ENCODE measurements around the gene SPAG16. TPM values are rescaled to one million over a fixed set of nuclear protein-coding genes. Genes with fewer than 3 reads are reported as not detected.

Gene SPAG16
- total RNA-seq (2021), result 15.6 and 17.3 TPM in 2 replicates
- long read RNA-seq, transcript SPAG16-207 (5 exons, 1,250 nt), result major isoform, 78 of 93 reads
- long read RNA-seq, partial matches to known transcripts, result 3 of 93 reads
- long read RNA-seq, other reads (novel, unspliced or antisense), result 12 of 93 reads

DNA sequence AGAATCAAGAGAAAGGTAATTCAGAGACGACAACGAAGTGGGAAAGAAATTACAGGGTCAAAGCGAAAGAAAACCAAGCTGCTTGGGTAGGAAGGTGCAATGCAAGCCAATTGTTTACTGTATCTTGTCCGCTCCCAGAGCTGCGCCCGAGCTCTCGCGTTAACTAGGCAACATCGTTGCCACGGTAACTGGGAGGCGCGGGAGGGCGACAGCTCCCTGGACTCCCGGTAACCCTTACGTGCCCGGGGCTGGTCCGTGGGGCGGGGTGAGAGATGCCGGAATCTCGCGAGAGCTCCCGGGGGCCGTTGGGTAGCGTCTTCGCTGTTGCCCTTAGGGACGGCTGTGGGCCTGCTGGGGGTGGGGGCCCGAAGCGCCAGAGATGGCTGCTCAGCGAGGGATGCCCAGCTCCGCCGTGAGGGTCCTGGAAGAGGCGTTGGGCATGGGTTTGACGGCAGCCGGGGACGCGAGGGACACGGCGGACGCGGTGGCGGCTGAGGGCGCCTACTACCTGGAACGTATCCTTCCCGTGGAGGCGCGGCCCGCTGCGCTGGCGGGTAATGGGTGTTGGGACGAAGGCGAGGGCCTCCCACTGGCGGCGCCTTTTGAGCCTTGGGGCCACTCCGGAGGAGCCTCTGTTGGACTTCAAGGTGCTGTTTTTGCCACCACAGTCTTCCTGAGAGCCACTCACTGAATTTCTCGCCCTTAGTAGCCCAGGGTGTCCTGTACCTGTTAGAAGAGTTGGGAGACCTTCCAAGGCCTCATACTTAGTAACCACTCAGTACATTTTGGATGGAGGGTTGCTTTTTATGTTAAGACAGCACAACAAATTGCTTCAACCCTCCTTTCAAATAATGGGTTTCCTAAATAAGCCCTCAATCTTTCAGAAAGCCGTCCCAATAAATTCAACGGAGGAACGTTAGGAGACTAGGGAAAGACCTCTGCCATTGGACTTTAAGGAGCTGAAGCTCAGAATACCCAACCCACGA, at the start of gene SPAG16:
Gene SPAG16 (plus strand): TSS at position 360 of the 986 bp plus-strand sequence.
- H3K4ac ChIP-seq (ENCODE audit: low read depth, low read length), result no peak within 1 kb of the TSS
- H4K91ac ChIP-seq (ENCODE audit: insufficient read length, low read depth, low read length), result no peak within 1 kb of the TSS
- no peaks in the 10 kb centered on the region for H4K20me1 ChIP-seq (ENCODE audit: control insufficient read depth, insufficient read depth, insufficient read length)
- no peak within 1 kb of the TSS for H2BK20ac ChIP-seq (ENCODE audit: low read depth, low read length, poor library complexity, severe bottlenecking)
- H3K79me2 ChIP-seq (ENCODE audit: insufficient read depth, low read length), result no peaks in the 10 kb centered on the region
- H3K14ac ChIP-seq (ENCODE audit: insufficient read depth, low read length), result peak within 1 kb of the TSS; percentile 92; the same call in 1 of the 2 replicates
- peak; percentile 99 for DNase-seq
- no peak within 1 kb of the TSS for H2BK120ac ChIP-seq (ENCODE audit: low read depth, low read length, poor library complexity, severe bottlenecking)
- H3K9me3 ChIP-seq (ENCODE audit: control insufficient read depth, low read depth, low read length), result no peaks in the 10 kb centered on the region
- H3T11ph ChIP-seq (ENCODE audit: low read length), result no peak within 1 kb of the TSS
- H3K23ac ChIP-seq (ENCODE audit: insufficient read length, low read depth, low read length), result no peak within 1 kb of the TSS
- no peak within 1 kb of the TSS for H3K27ac ChIP-seq (ENCODE audit: insufficient read length, low read depth, low read length)
- H2BK15ac ChIP-seq (ENCODE audit: low read depth, low read length), result no peak within 1 kb of the TSS
- WGBS (ENCODE audit: extremely low coverage, insufficient read length, low lambda C conversion rate), result no CpG with 5 or more reads among the region's 59 CpGs
- no peak within 1 kb of the TSS for H3K56ac ChIP-seq (ENCODE audit: insufficient read length, low read depth, low read length)
- TF ChIP-seq CTCF (conservative IDR thresholded peaks at IDR 0.05), result no peak
- Mint-ChIP-seq H3K4me3 (peak within 1 kb of the TSS; percentile 84 to 90), H3K27me3 (ENCODE audit: low read depth) (no peaks in the 10 kb centered on the region), H3K9me3 (no peaks in the 10 kb centered on the region), H3K27ac (peak within 1 kb of the TSS; percentile 82 to 99 (median 95)), H3K36me3 (ENCODE audit: insufficient read depth in 1 of 3, low read depth in 3 of 3) (no peaks in the 10 kb centered on the region), H3K4me1 (peaks cover 20 to 26% of the 10 kb centered on the region in 2 experiments)
- H3K79me1 ChIP-seq (ENCODE audit: insufficient read depth, low read depth, low read length, poor library complexity, severe bottlenecking), result no peaks in the 10 kb centered on the region
- no peak within 1 kb of the TSS for H2BK12ac ChIP-seq (ENCODE audit: insufficient read length, low read depth, low read length)
- no peak within 1 kb of the TSS for H4K8ac ChIP-seq (replicated peaks; ENCODE audit: insufficient read length, low read depth, low read length)
- H4K5ac ChIP-seq (ENCODE audit: insufficient read length, low read depth, low read length), result no peak within 1 kb of the TSS
- H3K4me2 ChIP-seq (ENCODE audit: insufficient read depth, insufficient read length, low read length), result peak within 1 kb of the TSS; percentile 82
- H3K9ac ChIP-seq (ENCODE audit: extremely low read depth, insufficient read length, low read length), result peak within 1 kb of the TSS; percentile 75
- no peaks in the 10 kb centered on the region; the same call in 1 of the 2 replicates for H3K4me1 ChIP-seq (ENCODE audit: insufficient read depth, low read length)
- H2AK5ac ChIP-seq (ENCODE audit: insufficient read length, low read length), result no peak within 1 kb of the TSS
- H2BK5ac ChIP-seq (ENCODE audit: insufficient read length, low read length), result no peak within 1 kb of the TSS
- peak within 1 kb of the TSS; percentile 63 for H2AFZ ChIP-seq (ENCODE audit: low read length)
- H3K18ac ChIP-seq (ENCODE audit: insufficient read length, low read depth, low read length), result peak within 1 kb of the TSS; percentile 60
- no peaks in the 10 kb centered on the region for H3K27me3 ChIP-seq (ENCODE audit: insufficient read depth, low read length)
- H3K23me2 ChIP-seq (ENCODE audit: insufficient read length, low read depth, low read length, poor library complexity, severe bottlenecking), result peaks cover 5% of the 10 kb centered on the region

Measured in H9 (cell line).